Left lung (tissue), 10 donors: ENCODE measurements around the gene ATP5F1D. TPM values are rescaled to one million over a fixed set of nuclear protein-coding genes. Genes with fewer than 3 reads are reported as not detected.

Experiments
- ATAC-seq: fragments of 200-7000 bp; cut with Tn5 transposase; one replicate; pipeline ENCODE4 v1.9.1; 2020; ENCODE audit warnings: moderate library complexity
- DNase-seq, 4 donors: peaks; one replicate each; pipeline ENCODE4 v3.0.0-alpha.2; 2013 to 2020
- H3K27ac ChIP-seq, 2 donors: fragments of 200-600 bp; sonication (generic) in 1 of 2; one replicate each; pipeline versions ENCODE4 v1.5.0 to v1.8.0; 2020 to 2021
- H3K27me3 ChIP-seq, 2 donors: fragments of 200-600 bp; sonication (generic) in 1 of 2; one replicate each; pipeline versions ENCODE4 v1.5.0 to v1.8.0; 2020 to 2021
- H3K36me3 ChIP-seq, 2 donors: fragments of 200-600 bp; sonication (generic) in 1 of 2; one replicate each; pipeline versions ENCODE4 v1.5.0 to v1.8.0; 2020 to 2021
- H3K4me1 ChIP-seq, 2 donors: fragments of 200-600 bp; one replicate each; pipeline ENCODE4 v1.8.0; 2021
- H3K4me3 ChIP-seq, 2 donors: fragments of 200-600 bp; sonication (generic) in 1 of 2; one replicate each; pipeline versions ENCODE4 v1.5.0 to v1.8.0; 2020 to 2021; ENCODE audit warnings: mild to moderate bottlenecking in 1 of 2
- H3K9me3 ChIP-seq, 2 donors: fragments of 200-600 bp; sonication (generic) in 1 of 2; one replicate each; pipeline versions ENCODE4 v1.5.0 to v1.8.0; 2020 to 2021
- CTCF ChIP-seq, 2 donors: fragments of 200-600 bp; sonication (generic) in 1 of 2; IDR thresholded peaks; one replicate each; pipeline versions ENCODE4 v1.5.0 to v1.8.0; 2021; ENCODE audit warnings: antibody characterized with exemption in 2 of 2
- intact Hi-C, 2 donors: fragments of 100-400 bp; cut with DNase I; formaldehyde crosslinking; loops; one replicate each; pipeline versions ENCODE4 v1.11.2 to v1.14.2; 2022
- polyA plus RNA-seq, 6 donors: library from polyadenylated mRNA; unstranded; fragments of 120-200 nt; gene quantifications; one replicate each; pipeline ENCODE4 v1.2.1, GENCODE V29; 2013; ENCODE audit not compliant: insufficient read length in 6 of 6
- total RNA-seq, 2 donors: library from RNA; stranded (reverse); fragmentation: NEBNext Ultra II Directional; extraction: Animal tissue kit (Norgen Biotek cat#: 25700); gene quantifications; one replicate each; pipeline ENCODE4 v1.2.1, GENCODE V29; 2021
- donor health status: DM: no; HTN: yes; CAD: no.
- donor health status: DM: no; HTN: no; CAD: no.

ATP5F1D gene
- total and polyA plus RNA-seq, 8 donors = 55.0 to 161 (median 83.7) TPM

- Histone ChIP-seq H3K9me3 (no peaks in the 10 kb centered on the region), H3K27me3 (peaks cover 0 to 5% of the 10 kb centered on the region in 2 donors), H3K4me3 (no peak overlapping the region), H3K27ac (no peak overlapping the region), H3K4me1 (peaks cover 14 to 43% of the 10 kb centered on the region in 2 donors), H3K36me3 (peaks cover 0 to 48% of the 10 kb centered on the region in 2 donors)
- intact Hi-C loops = no loop called here
- DNase-seq (no peak), ATAC-seq (no peak)
- no peak for TF ChIP-seq CTCF (IDR thresholded peaks at IDR 0.05)
Observed at GRCh38 chr19:1278074-1278473, 36.5 kb downstream of the ATP5F1D start.

- Histone ChIP-seq H3K36me3 (peaks cover 0 to 39% of the 10 kb centered on the region in 2 donors), H3K4me1 (peaks cover 11 to 34% of the 10 kb centered on the region in 2 donors), H3K4me3 (no peak overlapping the region), H3K27me3 (peaks cover 0 to 14% of the 10 kb centered on the region in 2 donors), H3K9me3 (no peaks in the 10 kb centered on the region), H3K27ac (no peak overlapping the region)
- ATAC-seq (no peak), DNase-seq (no peak)
- intact Hi-C loops = no loop called here
- TF ChIP-seq CTCF (IDR thresholded peaks at IDR 0.05) = no peak
Observed at GRCh38 chr19:1278713-1279660, 37.4 kb downstream of the ATP5F1D start.

- H3K9me3 ChIP-seq = no peaks in the 10 kb centered on the region
- intact Hi-C loops = no loop called here
- peaks cover 4 to 25% of the 10 kb centered on the region in 2 donors for H3K4me1 ChIP-seq
- H3K27me3 ChIP-seq = peaks cover 6 to 23% of the 10 kb centered on the region in 2 donors
- H3K36me3 ChIP-seq = peaks cover 0 to 30% of the 10 kb centered on the region in 2 donors
- H3K4me3 ChIP-seq = no peak overlapping the region
- ATAC-seq (peak; percentile 37), DNase-seq (peak; percentile 79 to 94 (median 86))
- TF ChIP-seq CTCF (IDR thresholded peaks at IDR 0.05) = peak; percentile 96 to 97
- H3K27ac ChIP-seq = no peak overlapping the region
Observed at GRCh38 chr19:1279782-1280341, 38.3 kb downstream of the ATP5F1D start.

GRCh38 chr19:1280636-1281568 lies 39.4 kb downstream of the ATP5F1D start:
- Histone ChIP-seq H3K4me1 (peaks cover 0 to 21% of the 10 kb centered on the region in 2 donors), H3K9me3 (no peaks in the 10 kb centered on the region), H3K27ac (no peak overlapping the region), H3K36me3 (peaks cover 0 to 28% of the 10 kb centered on the region in 2 donors), H3K27me3 (peaks cover 11 to 31% of the 10 kb centered on the region in 2 donors), H3K4me3 (no peak overlapping the region)
- ATAC-seq (no peak), DNase-seq (no peak)
- intact Hi-C loops = no loop called here
- TF ChIP-seq CTCF (IDR thresholded peaks at IDR 0.05) = no peak
